K562 (cell line): ENCODE results near the gene SHC1. TPM values are rescaled to one million over a fixed set of nuclear protein-coding genes. Genes with fewer than 3 reads are reported as not detected.
A peak's percentile ranks its signal among the peaks of the same experiment; 100 is the strongest.

Experiments
- CBX8 ChIP-seq: fragments of 200-600 bp; sonication (generic); IDR thresholded peaks from 2 replicates; pipeline ENCODE4 v1.6.1; 2012; ENCODE audit warnings: borderline replicate concordance, mixed run types, low read depth, mild to moderate bottlenecking, moderate library complexity, mixed read lengths, low read length, control low read depth, inconsistent platforms; ENCODE audit not compliant: poor library complexity, severe bottlenecking; ENCODE audit errors: extremely low read depth
- EP400 ChIP-seq: fragments of 450-650 bp; IDR thresholded peaks from 2 replicates; pipeline ENCODE4 v1.6.1; 2017; ENCODE audit warnings: antibody characterized with exemption, mild to moderate bottlenecking, moderate library complexity
- GABPA ChIP-seq: fragments of 200-800 bp; sonication (Bioruptor generic); conservative IDR thresholded peaks from 2 replicates; pipeline ENCODE4 v1.6.1; 2016; ENCODE audit warnings: low read depth, missing genetic modification characterization, missing compliant biosample characterization
- GABPB2 ChIP-seq: fragments of 250-450 bp; sonication (Bioruptor Pico); conservative IDR thresholded peaks from 2 replicates; pipeline ENCODE4 v1.5.1; 2021; ENCODE audit warnings: mild to moderate bottlenecking
- HDAC2 ChIP-seq: fragments of 450-650 bp; IDR thresholded peaks from 2 replicates; pipeline ENCODE4 v1.6.1; 2016; ENCODE audit warnings: mild to moderate bottlenecking
- HDAC6 ChIP-seq: IDR thresholded peaks from 2 replicates; pipeline ENCODE4 v1.6.1; 2012; ENCODE audit warnings: low read depth, mild to moderate bottlenecking, control low read depth, inconsistent platforms, low read length, moderate library complexity
- HMGN3 ChIP-seq: IDR thresholded peaks from 2 replicates; pipeline ENCODE4 v1.6.1; 2011; ENCODE audit warnings: borderline replicate concordance, low read depth, mild to moderate bottlenecking, mixed read lengths, low read length; ENCODE audit not compliant: insufficient read length; ENCODE audit errors: extremely low read depth
- KHSRP ChIP-seq: fragments of 450-650 bp; IDR thresholded peaks from 2 replicates; pipeline ENCODE4 v1.6.1; 2017
- KLF10 ChIP-seq: fragments of 250-450 bp; sonication (Bioruptor Pico); IDR thresholded peaks from 2 replicates; pipeline ENCODE4 v1.6.1; 2021; ENCODE audit warnings: matching md5 sums
- NBN ChIP-seq: fragments of 450-650 bp; IDR thresholded peaks from 2 replicates; pipeline ENCODE4 v1.6.1; 2016; ENCODE audit warnings: low read depth, mild to moderate bottlenecking
- PTRF ChIP-seq: fragments of 450-650 bp; IDR thresholded peaks from 2 replicates; pipeline ENCODE4 v1.6.1; 2016; ENCODE audit warnings: mild to moderate bottlenecking, missing genetic modification characterization, missing compliant biosample characterization
- TAF1 ChIP-seq: IDR thresholded peaks from 2 replicates; pipeline ENCODE4 v1.6.1; 2011; ENCODE audit warnings: mild to moderate bottlenecking, low read length, moderate library complexity; ENCODE audit not compliant: insufficient read depth, control insufficient read depth, severe bottlenecking; ENCODE audit errors: extremely low read depth
- TEAD4 ChIP-seq, 2 experiments: sonication (generic) in 1 of 2; formaldehyde crosslinking in 1 of 2; IDR thresholded peaks; 2 replicates each; pipeline versions ENCODE4 v1.6.1 to v1.8.0; 2012 to 2022; ENCODE audit warnings: borderline replicate concordance in 1 of 2, inconsistent platforms in 1 of 2, low read length in 1 of 2, mild to moderate bottlenecking in 1 of 2, missing genetic modification reagents in 1 of 2
- ZFP36 ChIP-seq: fragments of 150-350 bp; IDR thresholded peaks from 2 replicates; pipeline ENCODE4 v1.6.1; 2018; ENCODE audit warnings: low read length, low read depth; ENCODE audit not compliant: partially characterized antibody
- ZKSCAN3 ChIP-seq: fragments of 250-450 bp; sonication (Bioruptor Pico); IDR thresholded peaks from 2 replicates; pipeline ENCODE4 v1.4.0; 2020
- ZNF778 ChIP-seq: fragments of 450-650 bp; formaldehyde crosslinking; IDR thresholded peaks from 2 replicates; pipeline ENCODE4 v1.4.0; 2020; ENCODE audit warnings: mild to moderate bottlenecking, moderate library complexity
- polyA plus RNA-seq, 8 experiments: library from polyadenylated mRNA; depleted of rRNA in 4 of 8; stranded (reverse) in 5 of 8; unstranded in 3 of 8; fragments of >200 nt; fragmentation: Nextera tagmentation in 2 of 8; fragmentation: Illumina TruSeq in 1 of 8; extraction: Ambion mirVana in 2 of 8; extraction: Trizol in 1 of 8; gene quantifications; 2 replicates each; pipeline versions ENCODE4 v1.2.1 to v1.2.3, GENCODE V29; 2011 to 2014; ENCODE audit warnings: inconsistent platforms in 1 of 8, missing spikeins in 1 of 8
- total RNA-seq, 7 experiments: library from RNA; depleted of rRNA in 6 of 7; stranded (reverse); fragments of >200 nt in 6 of 7; fragmentation: Illumina TruSeq in 2 of 7; extraction: Trizol in 2 of 7; gene quantifications; 2 replicates each; pipeline versions ENCODE4 v1.2.1 to v1.2.3, GENCODE V29; 2011 to 2021; ENCODE audit warnings: low replicate concordance in 1 of 7
- TF ChIP-seq, protein P1 (sequence below): fragments of 450-650 bp; IDR thresholded peaks from 2 replicates; pipeline ENCODE4 v1.7.0; 2016; ENCODE audit warnings: borderline replicate concordance
- TF ChIP-seq, protein P2 (sequence below): fragments of 450-650 bp; formaldehyde crosslinking; IDR thresholded peaks from 2 replicates; pipeline ENCODE4 v1.4.0; 2020; ENCODE audit warnings: mild to moderate bottlenecking, moderate library complexity
- TF ChIP-seq, protein P3 (sequence below), 2 experiments: fragments of 200-800 bp in 1 of 2; sonication (Bioruptor generic) in 1 of 2; sonication (generic) in 1 of 2; formaldehyde crosslinking in 1 of 2; IDR thresholded peaks in 1 of 2; conservative IDR thresholded peaks in 1 of 2; 2 replicates each; pipeline versions ENCODE4 v1.5.0 to v1.6.1; 2016 to 2020; ENCODE audit warnings: missing compliant biosample characterization in 1 of 2, missing genetic modification characterization in 1 of 2, missing genetic modification reagents in 1 of 2

The SHC1 gene
- total and polyA plus RNA-seq, 9 of the 15 experiments (the other 6 are each of a cell fraction or from before 2014, with no cell fraction given), result 4.1 to 113 (median 51.9) TPM

DNA sequence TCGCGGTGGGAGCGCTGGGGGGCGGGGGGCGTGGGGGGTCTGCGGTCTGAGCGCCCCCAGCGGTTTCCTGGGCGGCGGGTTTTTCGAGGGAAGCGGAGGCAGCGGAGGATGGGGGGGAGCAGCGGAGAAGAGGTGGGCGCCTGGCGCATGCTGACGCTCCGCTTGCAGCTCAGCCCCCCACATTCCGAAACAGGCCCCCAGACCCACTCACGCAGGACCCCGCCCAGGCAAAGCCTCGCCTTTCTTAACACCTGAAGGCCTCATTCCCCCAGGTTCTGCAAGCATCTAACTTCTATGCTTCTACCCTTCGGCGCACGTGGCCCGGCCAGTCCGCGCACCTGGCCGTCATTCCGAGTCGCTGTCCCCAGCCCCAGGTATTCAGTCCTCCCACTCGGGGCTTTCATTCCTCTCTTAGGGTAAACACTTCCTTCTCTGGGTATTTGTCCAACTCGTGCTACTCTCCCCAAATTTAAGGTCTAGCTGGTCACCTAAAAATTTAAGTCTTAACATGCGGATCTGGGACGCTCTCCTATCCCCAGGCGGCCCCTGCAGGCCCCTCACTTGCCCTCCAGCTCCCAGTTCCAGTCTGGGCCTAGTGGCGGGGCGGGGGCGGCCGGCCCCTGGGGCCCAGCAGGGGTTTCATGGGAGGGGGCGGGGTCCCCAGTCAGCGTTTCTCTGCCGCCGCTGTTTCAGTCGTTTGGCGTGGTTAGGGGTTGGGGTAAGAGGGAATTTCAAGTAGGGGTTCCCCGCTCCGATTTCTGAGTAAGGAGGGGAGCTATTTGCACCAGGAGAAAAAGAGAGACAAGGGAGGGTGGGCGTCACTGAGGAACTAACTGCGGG is 29.2 kb upstream of the SHC1 start (continued):
- TF ChIP-seq GABPB2 (CRISPR knock-in tag) (no peak), HDAC2 (peak; percentile 72; the same call in 1 of the 2 replicates), GABPA (tag) (peak; percentile 3; the same call in 1 of the 2 replicates), KLF10 (CRISPR knock-in tag) (no peak), CBX8 (no peak), HDAC6 (no peak), ZFP36 (no peak), PTRF (tag) (no peak), HMGN3 (peak; percentile 38), ZNF778 (CRISPR knock-in tag) (no peak), ZKSCAN3 (no peak), NBN (peak; percentile 57; the same call in 1 of the 2 replicates), TEAD4 (IDR thresholded peaks at IDR 0.05; ENCODE audit: low read length) (no peak), TEAD4 (CRISPR knock-in tag; IDR thresholded peaks at IDR 0.05; ENCODE audit: borderline replicate concordance) (no peak), EP400 (peak; percentile 87), TAF1 (peak; percentile 66), KHSRP (no peak)
- TF ChIP-seq, protein P1, sequence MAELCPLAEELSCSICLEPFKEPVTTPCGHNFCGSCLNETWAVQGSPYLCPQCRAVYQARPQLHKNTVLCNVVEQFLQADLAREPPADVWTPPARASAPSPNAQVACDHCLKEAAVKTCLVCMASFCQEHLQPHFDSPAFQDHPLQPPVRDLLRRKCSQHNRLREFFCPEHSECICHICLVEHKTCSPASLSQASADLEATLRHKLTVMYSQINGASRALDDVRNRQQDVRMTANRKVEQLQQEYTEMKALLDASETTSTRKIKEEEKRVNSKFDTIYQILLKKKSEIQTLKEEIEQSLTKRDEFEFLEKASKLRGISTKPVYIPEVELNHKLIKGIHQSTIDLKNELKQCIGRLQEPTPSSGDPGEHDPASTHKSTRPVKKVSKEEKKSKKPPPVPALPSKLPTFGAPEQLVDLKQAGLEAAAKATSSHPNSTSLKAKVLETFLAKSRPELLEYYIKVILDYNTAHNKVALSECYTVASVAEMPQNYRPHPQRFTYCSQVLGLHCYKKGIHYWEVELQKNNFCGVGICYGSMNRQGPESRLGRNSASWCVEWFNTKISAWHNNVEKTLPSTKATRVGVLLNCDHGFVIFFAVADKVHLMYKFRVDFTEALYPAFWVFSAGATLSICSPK, result no peak
- TF ChIP-seq, protein P2, sequence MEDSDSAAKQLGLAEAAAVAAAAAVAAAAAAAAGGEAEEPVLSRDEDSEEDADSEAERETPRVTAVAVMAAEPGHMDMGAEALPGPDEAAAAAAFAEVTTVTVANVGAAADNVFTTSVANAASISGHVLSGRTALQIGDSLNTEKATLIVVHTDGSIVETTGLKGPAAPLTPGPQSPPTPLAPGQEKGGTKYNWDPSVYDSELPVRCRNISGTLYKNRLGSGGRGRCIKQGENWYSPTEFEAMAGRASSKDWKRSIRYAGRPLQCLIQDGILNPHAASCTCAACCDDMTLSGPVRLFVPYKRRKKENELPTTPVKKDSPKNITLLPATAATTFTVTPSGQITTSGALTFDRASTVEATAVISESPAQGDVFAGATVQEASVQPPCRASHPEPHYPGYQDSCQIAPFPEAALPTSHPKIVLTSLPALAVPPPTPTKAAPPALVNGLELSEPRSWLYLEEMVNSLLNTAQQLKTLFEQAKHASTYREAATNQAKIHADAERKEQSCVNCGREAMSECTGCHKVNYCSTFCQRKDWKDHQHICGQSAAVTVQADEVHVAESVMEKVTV (CRISPR knock-in tag), result no peak
- TF ChIP-seq, protein P3, sequence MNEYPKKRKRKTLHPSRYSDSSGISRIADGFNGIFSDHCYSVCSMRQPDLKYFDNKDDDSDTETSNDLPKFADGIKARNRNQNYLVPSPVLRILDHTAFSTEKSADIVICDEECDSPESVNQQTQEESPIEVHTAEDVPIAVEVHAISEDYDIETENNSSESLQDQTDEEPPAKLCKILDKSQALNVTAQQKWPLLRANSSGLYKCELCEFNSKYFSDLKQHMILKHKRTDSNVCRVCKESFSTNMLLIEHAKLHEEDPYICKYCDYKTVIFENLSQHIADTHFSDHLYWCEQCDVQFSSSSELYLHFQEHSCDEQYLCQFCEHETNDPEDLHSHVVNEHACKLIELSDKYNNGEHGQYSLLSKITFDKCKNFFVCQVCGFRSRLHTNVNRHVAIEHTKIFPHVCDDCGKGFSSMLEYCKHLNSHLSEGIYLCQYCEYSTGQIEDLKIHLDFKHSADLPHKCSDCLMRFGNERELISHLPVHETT (CRISPR knock-in tag; conservative IDR thresholded peaks at IDR 0.05 in 1 of 2, IDR thresholded peaks at IDR 0.05 in 1 of 2), result no peak; a peak in 1 of 4 replicates
